Mammary epithelial cell (primary cell): Measurements from ENCODE around the gene NOTCH1.

Experiments used
- CTCF ChIP-seq, 2 donors: IDR thresholded peaks in 1 of 2; conservative IDR thresholded peaks in 1 of 2; 2 replicates each; pipeline ENCODE4 v1.5.1; 2011 to 2012; ENCODE audit warnings: inconsistent platforms in 2 of 2, low read length in 2 of 2, mild to moderate bottlenecking in 2 of 2, control low read depth in 1 of 2, low read depth in 1 of 2; ENCODE audit not compliant: insufficient read depth in 1 of 2; ENCODE audit errors: extremely low read depth in 1 of 2
- EZH2 ChIP-seq: IDR thresholded peaks from 2 replicates; pipeline ENCODE4 v1.6.1; 2012; ENCODE audit warnings: low read length, inconsistent platforms, borderline replicate concordance

DNA sequence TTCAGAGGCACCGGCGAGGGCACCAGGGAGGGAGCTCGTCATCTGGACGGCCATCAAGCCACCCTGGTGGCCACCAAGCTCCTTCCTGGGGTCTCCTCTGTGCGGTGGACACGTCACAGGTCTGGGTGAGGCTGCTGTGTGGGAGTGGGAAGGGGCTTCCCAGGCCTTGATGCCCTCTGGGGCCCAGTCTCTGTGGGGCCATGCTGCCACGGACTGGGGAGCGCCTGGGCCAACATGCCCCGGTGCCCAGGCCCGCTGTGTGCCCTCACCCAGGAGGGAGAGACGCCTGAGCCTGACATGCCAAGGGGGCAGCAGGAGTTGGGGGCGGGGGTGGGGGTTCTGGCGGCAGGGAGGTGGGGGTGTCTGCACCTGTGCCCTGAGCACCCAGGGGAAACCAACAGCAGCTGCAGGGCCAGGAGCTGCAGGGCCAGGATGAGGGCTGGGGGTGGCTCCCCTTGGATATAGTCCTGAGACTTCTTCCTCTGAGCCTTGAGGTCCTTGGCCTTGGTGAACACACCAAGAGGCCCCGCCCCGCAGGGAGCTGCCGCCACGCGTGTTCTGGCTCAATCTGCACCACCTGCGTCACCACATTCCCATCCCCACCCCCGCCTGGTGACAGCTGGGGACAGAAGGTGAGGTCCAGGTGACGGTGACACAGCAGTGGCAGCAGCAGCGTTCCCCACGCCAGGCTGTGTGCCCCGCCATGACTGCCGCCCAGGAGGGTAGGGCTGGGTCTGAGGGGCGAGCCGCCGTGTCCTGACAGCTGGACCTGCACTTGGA, 47.7 kb downstream of the NOTCH1 start:
- TF ChIP-seq EZH2, result no peak
- TF ChIP-seq CTCF (conservative IDR thresholded peaks at IDR 0.05 in 1 of 2, IDR thresholded peaks at IDR 0.05 in 1 of 2; ENCODE audit: extremely low read depth in 1 of 2, insufficient read depth in 1 of 2, low read depth in 1 of 2, low read length in 2 of 2), result no peak
